ENCODE data around the gene C2CD5. TPM values are rescaled to one million over a fixed set of nuclear protein-coding genes. Genes with fewer than 3 reads are reported as not detected.

C2CD5 gene
- total and polyA plus RNA-seq, 2 donors (not counting 1 experiment from before 2014, with no cell fraction given) = 26.6 to 37.7 TPM

- no peaks in the 10 kb centered on the region for H3K9me3 ChIP-seq (ENCODE audit: control insufficient read depth, insufficient read depth, low read depth, low read length)
Observed at GRCh38 chr12:22416801-22417200, 127.5 kb downstream of the C2CD5 start.

GRCh38 chr12:22415342-22416309 lies 128.7 kb downstream of the C2CD5 start:
- no peaks in the 10 kb centered on the region for H4K20me1 ChIP-seq (ENCODE audit: control insufficient read depth, extremely low read depth, insufficient read depth, low read length)
- no peaks in the 10 kb centered on the region for H3K9me3 ChIP-seq (ENCODE audit: control insufficient read depth, insufficient read depth, low read depth, low read length)
- H2AFZ ChIP-seq (ENCODE audit: low read length) = no peak overlapping the region
- H3K79me2 ChIP-seq (ENCODE audit: control insufficient read depth, insufficient read depth, low read length) = no peaks in the 10 kb centered on the region
- no peaks in the 10 kb centered on the region for H3K4me1 ChIP-seq (ENCODE audit: control insufficient read depth, extremely low read depth, insufficient read depth, low read length)
- no peak overlapping the region for H3K4me3 ChIP-seq (replicated peaks in 1 of 4; ENCODE audit: control extremely low read depth in 1 of 4, insufficient read depth in 1 of 4, low read depth in 3 of 4, low read length in 4 of 4)
- H3K27me3 ChIP-seq (ENCODE audit: control insufficient read depth, insufficient read depth, low read length) = no peaks in the 10 kb centered on the region
- TF ChIP-seq EZH2 (IDR thresholded peaks at IDR 0.05; ENCODE audit: low read length, missing control alignments) = no peak
- no peak for TF ChIP-seq CTCF (conservative IDR thresholded peaks at IDR 0.05 in 1 of 2, IDR thresholded peaks at IDR 0.05 in 1 of 2; ENCODE audit: low read depth in 1 of 2, low read length in 2 of 2)
- no peak overlapping the region for H3K9ac ChIP-seq (ENCODE audit: insufficient read depth, low read length)
- peak overlapping the region; percentile 59 for H3K4me2 ChIP-seq (ENCODE audit: extremely low read depth, insufficient read depth, low read length)
- no peaks in the 10 kb centered on the region for H3K36me3 ChIP-seq (ENCODE audit: control insufficient read depth, insufficient read depth, low read length)
- no peak overlapping the region for H3K27ac ChIP-seq (ENCODE audit: insufficient read depth, low read length)
- peak in 1 of 2 donors; percentile 86 for DNase-seq (ENCODE audit: low read depth in 2 of 2)

More at GRCh38 chr12:22416801-22417200, 127.5 kb downstream of the C2CD5 start:
- Histone ChIP-seq H3K9ac (ENCODE audit: insufficient read depth, low read length) (no peak overlapping the region), H3K36me3 (ENCODE audit: control insufficient read depth, insufficient read depth, low read length) (no peaks in the 10 kb centered on the region), H3K4me2 (ENCODE audit: extremely low read depth, insufficient read depth, low read length) (no peak overlapping the region), H2AFZ (ENCODE audit: low read length) (no peak overlapping the region), H3K27ac (ENCODE audit: insufficient read depth, low read length) (no peak overlapping the region), H3K79me2 (ENCODE audit: control insufficient read depth, insufficient read depth, low read length) (no peaks in the 10 kb centered on the region), H3K27me3 (ENCODE audit: control insufficient read depth, insufficient read depth, low read length) (no peaks in the 10 kb centered on the region), H3K4me1 (ENCODE audit: control insufficient read depth, extremely low read depth, insufficient read depth, low read length) (no peaks in the 10 kb centered on the region), H4K20me1 (ENCODE audit: control insufficient read depth, extremely low read depth, insufficient read depth, low read length) (no peaks in the 10 kb centered on the region), H3K4me3 (replicated peaks in 1 of 4; ENCODE audit: control extremely low read depth in 1 of 4, insufficient read depth in 1 of 4, low read depth in 3 of 4, low read length in 4 of 4) (no peak overlapping the region)
- DNase-seq (ENCODE audit: low read depth in 2 of 2) = peak in 1 of 2 donors; percentile 30
- TF ChIP-seq CTCF (conservative IDR thresholded peaks at IDR 0.05 in 1 of 2, IDR thresholded peaks at IDR 0.05 in 1 of 2; ENCODE audit: low read depth in 1 of 2, low read length in 2 of 2) = no peak

GRCh38 chr12:22414742-22415141 lies 129.6 kb downstream of the C2CD5 start:
- no peaks in the 10 kb centered on the region for H3K36me3 ChIP-seq (ENCODE audit: control insufficient read depth, insufficient read depth, low read length)
- H3K79me2 ChIP-seq (ENCODE audit: control insufficient read depth, insufficient read depth, low read length) = no peaks in the 10 kb centered on the region
- H3K4me1 ChIP-seq (ENCODE audit: control insufficient read depth, extremely low read depth, insufficient read depth, low read length) = no peaks in the 10 kb centered on the region
- no peak overlapping the region for H3K27ac ChIP-seq (ENCODE audit: insufficient read depth, low read length)
- TF ChIP-seq EZH2 (IDR thresholded peaks at IDR 0.05; ENCODE audit: low read length, missing control alignments) (no peak), CTCF (conservative IDR thresholded peaks at IDR 0.05 in 1 of 2, IDR thresholded peaks at IDR 0.05 in 1 of 2; ENCODE audit: low read depth in 1 of 2, low read length in 2 of 2) (no peak)
- DNase-seq (ENCODE audit: low read depth in 2 of 2) = no peak
- no peaks in the 10 kb centered on the region for H4K20me1 ChIP-seq (ENCODE audit: control insufficient read depth, extremely low read depth, insufficient read depth, low read length)
- no peak overlapping the region for H3K4me3 ChIP-seq (replicated peaks in 1 of 4; ENCODE audit: control extremely low read depth in 1 of 4, insufficient read depth in 1 of 4, low read depth in 3 of 4, low read length in 4 of 4)
- no peak overlapping the region for H3K9ac ChIP-seq (ENCODE audit: insufficient read depth, low read length)
- no peak overlapping the region for H2AFZ ChIP-seq (ENCODE audit: low read length)
- no peak overlapping the region for H3K4me2 ChIP-seq (ENCODE audit: extremely low read depth, insufficient read depth, low read length)
- H3K9me3 ChIP-seq (ENCODE audit: control insufficient read depth, insufficient read depth, low read depth, low read length) = no peaks in the 10 kb centered on the region
- no peaks in the 10 kb centered on the region for H3K27me3 ChIP-seq (ENCODE audit: control insufficient read depth, insufficient read depth, low read length)
